NT2/D1 (cell line): ENCODE data around the gene GABRA4.

Experiments used
- DNase-seq: peaks from one replicate; pipeline ENCODE4 v3.0.0-alpha.2; 2011; ENCODE audit warnings: low read depth, low spot score
- H3K27me3 ChIP-seq: 2 replicates; pipeline ENCODE4 v1.6.0; 2011; ENCODE audit warnings: mild to moderate bottlenecking; ENCODE audit not compliant: insufficient read length, insufficient read depth
- H3K36me3 ChIP-seq: 2 replicates; pipeline ENCODE4 v1.6.1; 2011; ENCODE audit warnings: mild to moderate bottlenecking, low read length, mixed read lengths; ENCODE audit not compliant: insufficient read depth, insufficient read length
- H3K4me1 ChIP-seq: 2 replicates; pipeline ENCODE4 v1.5.1; 2011; ENCODE audit not compliant: insufficient read depth, insufficient read length
- H3K4me3 ChIP-seq: 2 replicates; pipeline ENCODE4 v1.5.1; 2011; ENCODE audit warnings: low read depth; ENCODE audit not compliant: insufficient read length
- H3K9ac ChIP-seq: 2 replicates; pipeline ENCODE4 v1.6.0; 2011; ENCODE audit warnings: low read depth; ENCODE audit not compliant: insufficient read length
- H3K9me3 ChIP-seq: 2 replicates; pipeline ENCODE4 v1.5.1; 2011; ENCODE audit warnings: mild to moderate bottlenecking, low read length; ENCODE audit not compliant: insufficient read depth
- SUZ12 ChIP-seq: IDR thresholded peaks from 2 replicates; pipeline ENCODE4 v1.6.1; 2011; ENCODE audit not compliant: insufficient read length, insufficient read depth; ENCODE audit errors: extremely low read depth
- YY1 ChIP-seq: IDR thresholded peaks from 2 replicates; pipeline ENCODE4 v1.6.1; 2011; ENCODE audit not compliant: insufficient read length, insufficient read depth
- ZNF274 ChIP-seq: IDR thresholded peaks from 2 replicates; pipeline ENCODE4 v1.6.1; 2011; ENCODE audit warnings: mild to moderate bottlenecking, low read depth, low read length

GABRA4 gene

GRCh38 chr4:46946919-46947536, 46.4 kb downstream of the GABRA4 start:
- Histone ChIP-seq H3K36me3 (no peaks in the 10 kb centered on the region), H3K9me3 (no peaks in the 10 kb centered on the region), H3K4me3 (no peak overlapping the region), H3K4me1 (no peaks in the 10 kb centered on the region), H3K9ac (no peak overlapping the region), H3K27me3 (no peaks in the 10 kb centered on the region)
- TF ChIP-seq ZNF274 (no peak), SUZ12 (no peak), YY1 (no peak)
- no peak for DNase-seq

- no peaks in the 10 kb centered on the region for H3K36me3 ChIP-seq
- no peaks in the 10 kb centered on the region for H3K4me1 ChIP-seq
- H3K9me3 ChIP-seq: no peaks in the 10 kb centered on the region
- no peak overlapping the region for H3K9ac ChIP-seq
- no peaks in the 10 kb centered on the region for H3K27me3 ChIP-seq
- TF ChIP-seq ZNF274 (no peak), YY1 (no peak), SUZ12 (no peak)
- DNase-seq: no peak
- H3K4me3 ChIP-seq: no peak overlapping the region
Observed at GRCh38 chr4:46945062-46945461, 48.3 kb downstream of the GABRA4 start.

GRCh38 chr4:46944345-46944744, 49.0 kb downstream of the GABRA4 start:
- no peak overlapping the region for H3K9ac ChIP-seq
- no peaks in the 10 kb centered on the region for H3K9me3 ChIP-seq
- no peaks in the 10 kb centered on the region for H3K36me3 ChIP-seq
- H3K4me1 ChIP-seq: no peaks in the 10 kb centered on the region
- TF ChIP-seq YY1 (no peak), SUZ12 (no peak), ZNF274 (no peak)
- no peak for DNase-seq
- H3K27me3 ChIP-seq: no peaks in the 10 kb centered on the region
- H3K4me3 ChIP-seq: no peak overlapping the region

GRCh38 chr4:46937493-46937892, 55.9 kb downstream of the GABRA4 start:
- no peaks in the 10 kb centered on the region for H3K27me3 ChIP-seq
- no peak overlapping the region for H3K4me3 ChIP-seq
- TF ChIP-seq SUZ12 (no peak), ZNF274 (no peak), YY1 (no peak)
- H3K36me3 ChIP-seq: no peaks in the 10 kb centered on the region
- H3K9ac ChIP-seq: no peak overlapping the region
- H3K9me3 ChIP-seq: no peaks in the 10 kb centered on the region
- no peaks in the 10 kb centered on the region for H3K4me1 ChIP-seq
- no peak for DNase-seq

- TF ChIP-seq ZNF274 (no peak), SUZ12 (no peak), YY1 (no peak)
- Histone ChIP-seq H3K9ac (no peak overlapping the region), H3K4me3 (no peak overlapping the region), H3K36me3 (no peaks in the 10 kb centered on the region), H3K27me3 (no peaks in the 10 kb centered on the region), H3K9me3 (no peaks in the 10 kb centered on the region), H3K4me1 (no peaks in the 10 kb centered on the region)
- DNase-seq: no peak
Observed at GRCh38 chr4:46934726-46935125, 58.7 kb downstream of the GABRA4 start.

GRCh38 chr4:46933686-46934085, 59.7 kb downstream of the GABRA4 start:
- H3K36me3 ChIP-seq: no peaks in the 10 kb centered on the region
- no peak for DNase-seq
- H3K4me1 ChIP-seq: no peaks in the 10 kb centered on the region
- H3K4me3 ChIP-seq: no peak overlapping the region
- no peaks in the 10 kb centered on the region for H3K27me3 ChIP-seq
- no peak overlapping the region for H3K9ac ChIP-seq
- no peak for TF ChIP-seq SUZ12
- TF ChIP-seq YY1: no peak
- no peak for TF ChIP-seq ZNF274
- no peaks in the 10 kb centered on the region for H3K9me3 ChIP-seq

GRCh38 chr4:46931981-46932380, 61.4 kb downstream of the GABRA4 start:
- no peaks in the 10 kb centered on the region for H3K4me1 ChIP-seq
- no peak overlapping the region for H3K9ac ChIP-seq
- no peak overlapping the region for H3K4me3 ChIP-seq
- TF ChIP-seq ZNF274: no peak
- no peak for TF ChIP-seq YY1
- TF ChIP-seq SUZ12: no peak
- H3K9me3 ChIP-seq: no peaks in the 10 kb centered on the region
- peak; percentile 22 for DNase-seq
- no peaks in the 10 kb centered on the region for H3K36me3 ChIP-seq
- H3K27me3 ChIP-seq: no peaks in the 10 kb centered on the region

- DNase-seq: no peak
- no peaks in the 10 kb centered on the region for H3K9me3 ChIP-seq
- no peaks in the 10 kb centered on the region for H3K27me3 ChIP-seq
- H3K4me3 ChIP-seq: no peak overlapping the region
- no peaks in the 10 kb centered on the region for H3K4me1 ChIP-seq
- TF ChIP-seq YY1 (no peak), SUZ12 (no peak), ZNF274 (no peak)
- no peak overlapping the region for H3K9ac ChIP-seq
- no peaks in the 10 kb centered on the region for H3K36me3 ChIP-seq
Observed at GRCh38 chr4:46930891-46931290, 62.5 kb downstream of the GABRA4 start.
